Ovary (tissue), 9 donors: ENCODE data around the gene NSF. TPM values are rescaled to one million over a fixed set of nuclear protein-coding genes. Genes with fewer than 3 reads are reported as not detected.

ENCODE experiments used
- DNase-seq, 5 donors: peaks; one replicate each; pipeline ENCODE4 v3.0.0-alpha.2; 2019 to 2020
- H3K27ac ChIP-seq, 2 donors: fragments of 200-600 bp; one replicate each; pipeline versions ENCODE4 v1.5.1 to v1.8.0; 2019 to 2022
- H3K27me3 ChIP-seq: fragments of 200-600 bp; one replicate; pipeline ENCODE4 v1.8.0; 2022
- H3K36me3 ChIP-seq: fragments of 200-600 bp; sonication (generic); one replicate; pipeline ENCODE4 v1.5.1; 2019
- H3K4me1 ChIP-seq: one replicate; pipeline ENCODE4 v1.8.1; 2013; ENCODE audit warnings: mild to moderate bottlenecking, moderate library complexity; ENCODE audit not compliant: insufficient read depth
- H3K4me3 ChIP-seq: fragments of 200-600 bp; sonication (generic); one replicate; pipeline ENCODE4 v1.5.1; 2017
- H3K9me3 ChIP-seq, 2 donors: fragments of 200-600 bp in 1 of 2; sonication (generic) in 1 of 2; one replicate each; pipeline versions ENCODE4 v1.5.1 to v1.8.1; 2013 to 2019; ENCODE audit warnings: mild to moderate bottlenecking in 1 of 2, moderate library complexity in 1 of 2
- CTCF ChIP-seq, 3 donors: fragments of 450-650 bp in 2 of 3; fragments of 200-600 bp in 1 of 3; IDR thresholded peaks; one replicate each; pipeline versions ENCODE4 v1.5.1 to v1.8.0; 2016 to 2022; ENCODE audit warnings: antibody characterized with exemption in 3 of 3, mild to moderate bottlenecking in 1 of 3
- EP300 ChIP-seq: sonication (generic); formaldehyde crosslinking; IDR thresholded peaks from one replicate; pipeline ENCODE4 v1.6.1; 2017; ENCODE audit warnings: antibody characterized with exemption
- POLR2A ChIP-seq: fragments of 450-650 bp; IDR thresholded peaks from one replicate; pipeline ENCODE4 v1.6.1; 2017; ENCODE audit warnings: antibody characterized with exemption, mild to moderate bottlenecking, moderate library complexity
- WGBS, 3 donors: extraction: QIAGEN DNeasy Blood & Tissue Kit in 1 of 3; methylation state at CpG; one replicate each; pipeline versions ENCODE4 v1.1.5 to v1.1.7; 2013 to 2017; 5-methylcytosine and 5-hydroxymethylcytosine counted together
- intact Hi-C, 4 donors: fragments of 100-400 bp; cut with DNase I; formaldehyde crosslinking; loops; one replicate each; pipeline versions ENCODE4 v1.11.0 to v1.15.1; 2022 to 2023
- polyA plus RNA-seq, 2 donors: library from polyadenylated mRNA; stranded (reverse); fragments of 200-250 nt in 1 of 2; fragments of 350-450 nt in 1 of 2; fragmentation: Illumina TruSeq in 1 of 2; extraction: RNeasy Lipid Tissue Mini Kit (QIAGEN cat#74804) in 1 of 2; gene quantifications; one replicate each; pipeline ENCODE4 v1.2.3, GENCODE V29; 2013 to 2014
- total RNA-seq, 7 donors: library from RNA; depleted of rRNA in 2 of 7; stranded (reverse); fragments of >200 nt in 2 of 7; fragmentation: NEBNext Ultra II Directional in 3 of 7; extraction: Animal tissue kit (Norgen Biotek cat#: 25700) in 3 of 7; gene quantifications; one replicate each; pipeline versions ENCODE4 v1.1.0 to v1.2.4, GENCODE V29; 2016 to 2023
- donor health status: DM: no; HTN: no; CAD: no; lungs with moderate emphysema.
- donor health status: DM: no; HTN: no; CAD: no.
- donor health status: Bipolar disorder and iron deficiency.
- donor health status: DM: yes; HTN: yes; CAD: no.
- donor health status: DM: no; HTN: no; CAD: no.
- donor health status: DM: yes; HTN: yes; CAD: no.

Gene NSF
- total and polyA plus RNA-seq, 9 donors = 6.6 to 33.3 (median 19.6) TPM

GRCh38 chr17:46802800-46803199 is 212.3 kb downstream of the NSF start:
- Histone ChIP-seq H3K36me3 (no peaks in the 10 kb centered on the region), H3K4me1 (no peaks in the 10 kb centered on the region), H3K27me3 (no peaks in the 10 kb centered on the region), H3K9me3 (no peaks in the 10 kb centered on the region), H3K27ac (no peak overlapping the region), H3K4me3 (no peak overlapping the region)
- 62 to 75% (median 73%) methylated on average over 7 of the region's 7 CpGs for WGBS, 3 donors
- intact Hi-C loops = no loop called here
- TF ChIP-seq CTCF (IDR thresholded peaks at IDR 0.05) = no peak
- TF ChIP-seq POLR2A = no peak
- no peak for TF ChIP-seq EP300
- DNase-seq = no peak

GRCh38 chr17:46803544-46803943 is 213.1 kb downstream of the NSF start:
- no peak for DNase-seq
- Histone ChIP-seq H3K4me3 (no peak overlapping the region), H3K4me1 (no peaks in the 10 kb centered on the region), H3K36me3 (no peaks in the 10 kb centered on the region), H3K9me3 (no peaks in the 10 kb centered on the region), H3K27me3 (no peaks in the 10 kb centered on the region), H3K27ac (no peak overlapping the region)
- 83 to 90% (median 86%) methylated on average over 5 of the region's 5 CpGs for WGBS, 3 donors
- TF ChIP-seq POLR2A (no peak), EP300 (no peak), CTCF (IDR thresholded peaks at IDR 0.05) (no peak)
- intact Hi-C loops = no loop called here

GRCh38 chr17:46805771-46806170 is 215.3 kb downstream of the NSF start:
- H3K27ac ChIP-seq = no peak overlapping the region
- no peak for DNase-seq
- no peaks in the 10 kb centered on the region for H3K27me3 ChIP-seq
- H3K36me3 ChIP-seq = no peaks in the 10 kb centered on the region
- H3K4me1 ChIP-seq = no peaks in the 10 kb centered on the region
- TF ChIP-seq EP300 = no peak
- intact Hi-C loops = no loop called here
- 85 to 92% (median 86%) methylated on average over 6 of the region's 6 CpGs for WGBS, 3 donors
- H3K9me3 ChIP-seq = no peaks in the 10 kb centered on the region
- H3K4me3 ChIP-seq = no peak overlapping the region

Other genes with a start within 250 kb of the NSF start
- 10 to 100 TPM in 5 of 7 donors, 1 to 10 TPM in 2; 4.7 to 26.6 (median 14.3) TPM for gene ARL17B, start 228.9 kb upstream of the NSF start, total RNA-seq
- 10 to 100 TPM in 1 of 2 donors, 1 to 10 TPM in 1; 8.5 to 11.8 TPM for gene ARL17B, start 228.9 kb upstream of the NSF start, polyA plus RNA-seq
- gene LRRC37A2, start 78.2 kb upstream of the NSF start, total RNA-seq = 10 to 100 TPM in 4 of 7 donors, 1 to 10 TPM in 3; 8.3 to 19.4 (median 10.3) TPM
- 1 to 10 TPM; 2.7 to 4.1 TPM for gene LRRC37A2, start 78.2 kb upstream of the NSF start, polyA plus RNA-seq
- gene ARL17A, start 11.0 kb upstream of the NSF start, total RNA-seq = 10 to 100 TPM in 5 of 7 donors, 1 to 10 TPM in 2; 8.3 to 23.8 (median 17.9) TPM
- gene ARL17A, start 11.0 kb upstream of the NSF start, polyA plus RNA-seq = 1 to 10 TPM; 5.2 to 9.2 TPM
- under 1 TPM in 6 of 7 donors, not detected in 1; 0.23 to 0.87 (median 0.54) TPM for gene WNT3, start 228.0 kb downstream of the NSF start, total RNA-seq
- gene WNT3, start 228.0 kb downstream of the NSF start, polyA plus RNA-seq = 1 to 10 TPM in 1 of 2 donors, under 1 TPM in 1; 0.52 to 1.7 TPM